Ectodermal cell (in vitro differentiated cells): Measurements from ENCODE around the gene ADAMTS9. TPM values are rescaled to one million over a fixed set of nuclear protein-coding genes. Genes with fewer than 3 reads are reported as not detected.

ENCODE experiments used
- H3K27ac ChIP-seq: 2 replicates; pipeline ENCODE4 v1.7.0; 2013; ENCODE audit warnings: mild to moderate bottlenecking, low read depth, low read length; ENCODE audit not compliant: insufficient read depth, poor library complexity, severe bottlenecking
- H3K27me3 ChIP-seq: 2 replicates; pipeline ENCODE4 v1.7.0; 2013; ENCODE audit warnings: mild to moderate bottlenecking, low read length; ENCODE audit not compliant: insufficient read depth, control insufficient read depth, poor library complexity, severe bottlenecking
- H3K36me3 ChIP-seq: one replicate; pipeline ENCODE4 v1.7.0; 2013; ENCODE audit warnings: low read length; ENCODE audit not compliant: control insufficient read depth, insufficient read depth
- H3K4me1 ChIP-seq: one replicate; pipeline ENCODE4 v1.7.0; 2013; ENCODE audit warnings: low read length; ENCODE audit not compliant: control insufficient read depth, insufficient read depth
- H3K4me3 ChIP-seq: 2 replicates; pipeline ENCODE4 v1.7.0; 2013; ENCODE audit warnings: low read depth, low read length, control low read depth; ENCODE audit not compliant: insufficient read depth
- H3K9me3 ChIP-seq: 2 replicates; pipeline ENCODE4 v1.7.0; 2013; ENCODE audit warnings: mild to moderate bottlenecking, low read length, moderate library complexity; ENCODE audit not compliant: control insufficient read depth
- WGBS, 2 experiments: methylation state at CpG; one replicate each; pipeline ENCODE4 v1.1.7; 2013; ENCODE audit warnings: missing lambda C conversion rate in 2 of 2; 5-methylcytosine and 5-hydroxymethylcytosine counted together
- polyA plus RNA-seq, 4 experiments: library from polyadenylated mRNA; stranded (reverse); fragments of 50-300 nt; gene quantifications; one replicate each; pipeline ENCODE4 v1.2.3, GENCODE V29; 2013

Gene ADAMTS9
- polyA plus RNA-seq (2013, experiment 1 of 4) = 14.3 TPM
- 16.2 TPM for polyA plus RNA-seq (2013, experiment 2 of 4)
- polyA plus RNA-seq (2013, experiment 3 of 4) = 14.9 TPM
- 14.8 TPM for polyA plus RNA-seq (2013, experiment 4 of 4)

- H3K27me3 ChIP-seq = peaks cover 48% of the 10 kb centered on the region
- 1% methylated on average over 60 of the region's 60 CpGs for WGBS, 2 experiments
These were observed at the start of gene ADAMTS9 for GRCh38 chr3:64687781-64688604. ADAMTS9 (minus strand) TSS chr3:64688000; CDS start chr3:64687657, 343 bp downstream.

GRCh38 chr3:64732576-64732975, 44.8 kb upstream of the ADAMTS9 start:
- no peak overlapping the region for H3K4me3 ChIP-seq
- WGBS, 2 experiments = 71 to 83% methylated on average over 1 of the region's 1 CpG
- H3K27ac ChIP-seq = no peak overlapping the region
- H3K9me3 ChIP-seq = no peaks in the 10 kb centered on the region
- H3K27me3 ChIP-seq = no peaks in the 10 kb centered on the region
- no peaks in the 10 kb centered on the region for H3K4me1 ChIP-seq
- no peaks in the 10 kb centered on the region for H3K36me3 ChIP-seq

More at GRCh38 chr3:64687781-64688604, at the start of gene ADAMTS9:
- peak within 1 kb of the TSS; percentile 62 for H3K4me3 ChIP-seq
- H3K27ac ChIP-seq = no peak within 1 kb of the TSS
- no peaks in the 10 kb centered on the region for H3K36me3 ChIP-seq
- peaks cover 15% of the 10 kb centered on the region for H3K4me1 ChIP-seq
- H3K9me3 ChIP-seq = no peaks in the 10 kb centered on the region

- 88 to 97% methylated on average over 2 to 3 of the region's 3 CpGs for WGBS, 2 experiments
These were observed 42.9 kb upstream of the ADAMTS9 start for GRCh38 chr3:64730681-64731080.

GRCh38 chr3:64728994-64729393, 41.2 kb upstream of the ADAMTS9 start:
- Histone ChIP-seq H3K4me1 (peaks cover 7% of the 10 kb centered on the region), H3K27ac (no peak overlapping the region), H3K9me3 (no peaks in the 10 kb centered on the region), H3K27me3 (no peaks in the 10 kb centered on the region), H3K36me3 (no peaks in the 10 kb centered on the region), H3K4me3 (no peak overlapping the region)
- 93 to 94% methylated on average over 8 of the region's 8 CpGs for WGBS, 2 experiments

More at GRCh38 chr3:64730681-64731080, 42.9 kb upstream of the ADAMTS9 start:
- Histone ChIP-seq H3K9me3 (no peaks in the 10 kb centered on the region), H3K27me3 (no peaks in the 10 kb centered on the region), H3K4me1 (peaks cover 3% of the 10 kb centered on the region), H3K27ac (no peak overlapping the region), H3K36me3 (no peaks in the 10 kb centered on the region), H3K4me3 (no peak overlapping the region)

GRCh38 chr3:64728428-64728827, 40.6 kb upstream of the ADAMTS9 start:
- Histone ChIP-seq H3K4me1 (peaks cover 7% of the 10 kb centered on the region), H3K4me3 (no peak overlapping the region), H3K27me3 (no peaks in the 10 kb centered on the region), H3K9me3 (no peaks in the 10 kb centered on the region), H3K36me3 (no peaks in the 10 kb centered on the region), H3K27ac (no peak overlapping the region)
- 92% methylated on average over 4 of the region's 4 CpGs for WGBS, 2 experiments

- Histone ChIP-seq H3K36me3 (no peaks in the 10 kb centered on the region), H3K4me1 (peaks cover 7% of the 10 kb centered on the region), H3K27ac (no peak overlapping the region), H3K9me3 (no peaks in the 10 kb centered on the region), H3K4me3 (no peak overlapping the region), H3K27me3 (no peaks in the 10 kb centered on the region)
- WGBS, 2 experiments = 94% methylated on average over 3 of the region's 3 CpGs
These were observed 38.8 kb upstream of the ADAMTS9 start for GRCh38 chr3:64726414-64727090.

- Histone ChIP-seq H3K27me3 (no peaks in the 10 kb centered on the region), H3K27ac (no peak overlapping the region), H3K4me1 (no peaks in the 10 kb centered on the region), H3K9me3 (no peaks in the 10 kb centered on the region), H3K4me3 (no peak overlapping the region), H3K36me3 (no peaks in the 10 kb centered on the region)
- 86 to 100% methylated on average over 2 to 4 of the region's 4 CpGs for WGBS, 2 experiments
These were observed 31.2 kb upstream of the ADAMTS9 start for GRCh38 chr3:64718976-64719375.

GRCh38 chr3:64717872-64718613, 30.2 kb upstream of the ADAMTS9 start:
- WGBS, 2 experiments = 80 to 81% methylated on average over 5 of the region's 5 CpGs
- H3K4me1 ChIP-seq = no peaks in the 10 kb centered on the region
- no peaks in the 10 kb centered on the region for H3K36me3 ChIP-seq
- H3K27me3 ChIP-seq = no peaks in the 10 kb centered on the region
- H3K4me3 ChIP-seq = no peak overlapping the region
- H3K9me3 ChIP-seq = no peaks in the 10 kb centered on the region
- no peak overlapping the region for H3K27ac ChIP-seq

- H3K4me3 ChIP-seq = no peak overlapping the region
- WGBS, 2 experiments = 93 to 97% methylated on average over 3 of the region's 3 CpGs
- H3K4me1 ChIP-seq = no peaks in the 10 kb centered on the region
- no peaks in the 10 kb centered on the region for H3K9me3 ChIP-seq
- H3K27ac ChIP-seq = no peak overlapping the region
- no peaks in the 10 kb centered on the region for H3K36me3 ChIP-seq
- no peaks in the 10 kb centered on the region for H3K27me3 ChIP-seq
These were observed 29.6 kb upstream of the ADAMTS9 start for GRCh38 chr3:64717411-64717810.
